Suprapubic skin (tissue), 4 donors: ENCODE data around the gene LCN10.

Experiments
- POLR2A ChIP-seq, 2 donors: fragments of 450-650 bp; IDR thresholded peaks; one replicate each; pipeline ENCODE4 v1.6.1; 2017; ENCODE audit warnings: antibody characterized with exemption in 2 of 2, mild to moderate bottlenecking in 2 of 2, moderate library complexity in 2 of 2
- POLR2AphosphoS5 ChIP-seq, 3 donors: sonication (generic); formaldehyde crosslinking; IDR thresholded peaks; one replicate each; pipeline ENCODE4 v1.6.1; 2017; ENCODE audit warnings: antibody characterized with exemption in 3 of 3

DNA sequence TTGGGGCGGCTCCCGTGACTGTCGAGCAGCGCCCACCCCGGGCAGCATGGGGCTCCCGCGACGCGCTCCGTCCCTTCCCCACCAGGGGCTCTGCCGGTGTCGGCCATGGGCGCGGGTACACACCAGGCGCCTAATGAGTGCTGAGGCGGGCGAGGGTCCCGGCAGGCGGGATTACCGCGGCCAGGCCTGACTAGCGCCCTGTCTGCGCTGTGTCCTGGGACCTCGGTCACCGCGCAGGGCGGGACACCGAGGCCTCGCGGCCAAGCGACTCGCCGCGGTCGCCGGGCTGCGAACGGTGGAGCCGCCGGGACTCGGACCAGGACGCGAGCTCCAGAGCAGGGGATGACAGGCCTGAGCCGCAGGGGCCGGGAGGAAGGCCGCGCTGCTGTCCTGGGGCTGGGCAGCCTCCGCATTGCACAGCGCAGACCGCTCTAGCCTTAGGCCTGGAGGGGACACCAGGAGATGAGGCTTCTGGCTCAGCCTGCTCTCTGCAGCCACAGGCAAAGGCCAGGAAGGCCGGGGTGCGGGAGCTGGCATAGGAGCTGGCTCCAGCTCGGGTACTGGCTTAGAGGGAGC is 14.1 kb downstream of the LCN10 start:
- TF ChIP-seq POLR2A (IDR thresholded peaks at IDR 0.05), result no peak
- TF ChIP-seq POLR2AphosphoS5 (IDR thresholded peaks at IDR 0.05), result no peak
